RKO (cell line): ENCODE results near the gene SMCO2.
A peak's percentile ranks its signal among the peaks of the same experiment; 100 is the strongest.

ENCODE experiments used
- DNase-seq: peaks from one replicate; pipeline ENCODE4 v3.0.0-alpha.2; 2016; ENCODE audit warnings: low spot score

The SMCO2 gene

DNA sequence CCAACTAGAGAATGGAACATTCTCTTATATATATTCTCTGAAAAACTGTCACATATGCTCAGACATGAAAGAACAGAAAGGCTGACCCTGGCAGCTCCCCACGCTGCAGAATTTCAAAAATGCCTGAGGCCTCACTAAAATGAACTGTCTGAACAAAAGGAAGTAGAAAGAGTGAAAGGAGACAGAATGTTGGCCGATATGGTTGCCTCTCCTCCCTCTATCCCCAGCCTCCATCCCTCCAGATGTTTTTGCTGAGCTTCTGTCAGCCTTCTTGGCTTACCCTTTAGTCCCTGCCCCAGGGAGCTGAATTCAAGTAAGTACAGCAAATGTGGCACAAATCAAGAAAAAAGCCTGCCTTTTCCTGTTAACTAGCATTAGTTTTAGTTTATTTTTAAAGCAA lies 6.9 kb downstream of the SMCO2 start:
- no peak for DNase-seq

DNA sequence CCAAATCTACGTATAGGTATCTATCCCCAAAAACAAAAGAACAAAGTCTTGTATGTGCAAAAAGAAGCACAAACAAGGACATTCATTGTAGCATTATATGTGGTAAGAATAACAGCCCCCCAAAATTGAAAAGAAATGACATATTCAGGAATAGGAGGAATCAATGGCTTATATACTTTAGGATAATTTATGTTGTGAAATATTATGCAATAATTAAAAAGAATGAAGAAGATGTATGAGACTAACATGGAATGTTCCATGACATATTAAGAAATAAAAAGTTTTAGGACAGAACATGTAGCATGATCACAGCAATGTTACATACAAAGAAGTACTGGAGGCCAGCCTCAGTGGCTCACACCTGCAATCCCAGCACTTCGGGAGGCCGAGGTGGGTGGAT lies 9.1 kb downstream of the SMCO2 start:
- no peak for DNase-seq

DNA sequence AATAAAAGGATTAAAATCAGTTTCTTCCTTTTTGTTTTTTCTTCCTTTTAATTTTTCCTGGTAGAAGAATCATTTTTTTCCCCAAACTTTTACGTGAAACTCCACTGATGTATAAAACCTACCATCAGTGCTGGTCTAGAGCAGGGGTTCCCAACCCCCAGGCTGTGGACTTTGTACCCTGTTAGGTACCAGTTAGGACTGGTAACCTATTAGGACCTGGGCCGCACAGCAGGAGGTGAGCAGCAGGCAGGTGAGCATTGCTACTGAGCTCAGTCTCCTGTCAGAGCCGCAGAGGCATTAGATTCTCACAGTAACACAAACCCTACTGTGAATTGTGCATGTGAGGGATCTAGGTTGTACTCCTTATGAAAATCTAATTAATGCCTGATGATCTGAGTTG lies 10.1 kb downstream of the SMCO2 start:
- DNase-seq: no peak

DNA sequence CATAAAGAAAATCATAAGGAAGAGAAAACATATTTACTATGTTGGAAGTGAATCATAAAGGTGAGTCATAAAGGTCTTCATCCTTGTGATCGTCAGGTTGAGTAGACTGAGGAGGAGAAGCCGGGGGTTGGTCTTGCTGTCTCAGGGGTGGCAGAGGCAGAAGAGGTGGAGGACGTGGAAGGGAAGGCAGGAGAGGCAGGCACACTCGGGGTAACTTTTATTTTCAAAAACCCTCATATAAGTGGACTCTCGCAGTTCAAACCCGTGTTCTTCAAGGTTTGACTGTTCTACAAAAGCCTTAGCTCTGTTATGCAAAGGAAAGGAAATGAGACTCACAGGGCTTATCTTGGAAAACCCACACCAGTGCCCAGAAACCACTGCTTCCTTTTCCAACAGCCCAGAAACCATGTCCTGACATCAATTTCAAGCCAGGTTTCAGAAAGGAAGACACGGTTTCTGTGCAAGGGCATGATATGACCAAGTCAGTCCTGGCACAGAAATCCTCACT lies 14.0 kb downstream of the SMCO2 start:
- peak; percentile 20 for DNase-seq

DNA sequence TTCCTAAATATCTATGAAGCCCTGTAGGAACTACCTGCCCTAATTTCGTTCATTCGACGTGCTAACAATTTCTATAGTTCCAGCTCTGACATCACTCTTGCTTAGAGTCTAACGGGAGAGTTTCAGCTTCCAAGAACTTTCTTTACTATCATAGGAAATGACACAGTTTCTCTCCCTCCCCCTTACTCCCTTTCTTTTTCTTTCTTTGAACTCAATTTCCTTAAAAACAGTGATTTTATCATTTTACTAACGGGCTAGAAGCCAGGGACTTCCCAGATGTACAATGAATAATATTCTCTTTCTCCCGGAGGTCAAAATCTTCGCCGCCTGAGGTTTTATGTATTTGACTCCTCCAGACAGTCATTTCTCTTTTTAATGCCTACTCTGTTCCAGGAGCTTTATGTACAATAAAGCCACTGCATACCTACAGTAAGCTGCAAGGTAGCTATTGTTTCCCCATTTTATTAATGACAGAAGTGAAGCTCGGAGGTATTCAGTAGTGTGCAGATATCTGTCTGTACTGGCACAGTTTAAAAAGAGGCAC lies 15.7 kb downstream of the SMCO2 start:
- DNase-seq: no peak

DNA sequence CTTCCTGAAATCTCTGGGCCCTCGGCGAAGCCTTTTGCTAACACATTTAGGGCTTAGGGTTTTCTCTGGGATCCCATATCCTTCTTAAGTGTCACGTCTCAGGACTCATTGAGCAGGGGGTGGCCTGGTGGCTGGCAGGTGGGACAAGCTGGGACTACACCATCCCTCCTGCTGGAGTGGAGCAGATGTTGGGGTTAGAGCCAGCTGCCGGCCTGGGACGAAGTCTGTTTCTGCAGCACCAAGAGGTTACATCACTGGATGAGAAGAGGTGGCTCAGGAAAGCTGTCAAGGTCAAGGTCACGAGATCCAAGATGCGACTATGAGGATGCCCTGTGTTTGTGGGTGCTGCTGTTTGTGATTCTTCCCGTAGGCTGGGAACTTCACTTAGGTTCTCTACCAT lies 16.3 kb downstream of the SMCO2 start:
- DNase-seq: no peak

DNA sequence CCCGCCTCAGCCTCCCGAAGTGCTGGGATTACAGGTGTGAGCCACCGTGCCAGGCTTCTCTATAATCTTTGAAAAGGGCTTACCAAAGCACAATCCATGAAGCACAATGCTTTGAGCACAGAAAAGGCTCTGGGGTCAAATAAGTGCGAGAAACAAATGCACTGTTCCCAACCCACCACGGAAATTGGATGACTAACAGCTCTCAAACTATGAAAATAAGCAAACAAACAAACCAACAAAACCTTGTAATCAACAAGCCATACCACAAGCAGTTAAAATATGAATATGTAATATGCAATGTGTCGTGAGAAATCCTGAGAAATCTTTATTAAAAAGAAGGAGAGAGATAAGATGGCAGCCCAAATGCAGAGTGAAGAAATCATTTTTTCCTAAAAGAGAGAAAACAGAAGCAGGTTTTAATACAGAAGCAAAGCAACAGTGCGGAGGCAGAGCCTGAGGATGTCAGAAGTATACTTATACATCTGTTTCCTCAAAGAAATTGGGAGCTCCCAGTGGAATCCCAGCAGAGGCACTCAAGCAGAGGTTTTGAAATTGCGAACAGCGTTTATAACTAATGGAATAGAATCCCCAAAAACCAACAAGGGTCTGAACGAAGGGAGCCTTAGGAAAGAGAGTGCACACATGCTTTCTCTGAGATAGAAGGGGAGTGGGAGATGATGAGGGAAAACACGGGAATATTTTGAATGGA lies 17.1 kb downstream of the SMCO2 start:
- DNase-seq: no peak

DNA sequence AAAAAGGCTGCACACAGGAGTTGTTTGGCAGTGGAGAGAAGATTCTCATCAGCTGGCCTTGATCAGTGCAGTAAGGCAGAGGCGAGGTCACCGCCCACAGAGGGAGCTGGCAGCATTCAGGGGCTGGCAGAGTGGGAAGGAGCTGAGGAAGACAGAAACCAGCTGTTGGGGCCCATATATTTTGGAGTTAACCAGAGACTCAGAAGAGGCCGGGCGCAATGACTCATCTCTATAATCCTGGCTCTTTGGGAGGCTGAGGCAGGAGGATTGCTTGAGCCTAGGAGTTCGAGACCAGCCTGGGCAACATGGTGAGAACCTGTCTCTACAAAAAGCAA lies 17.7 kb downstream of the SMCO2 start:
- DNase-seq: no peak

DNA sequence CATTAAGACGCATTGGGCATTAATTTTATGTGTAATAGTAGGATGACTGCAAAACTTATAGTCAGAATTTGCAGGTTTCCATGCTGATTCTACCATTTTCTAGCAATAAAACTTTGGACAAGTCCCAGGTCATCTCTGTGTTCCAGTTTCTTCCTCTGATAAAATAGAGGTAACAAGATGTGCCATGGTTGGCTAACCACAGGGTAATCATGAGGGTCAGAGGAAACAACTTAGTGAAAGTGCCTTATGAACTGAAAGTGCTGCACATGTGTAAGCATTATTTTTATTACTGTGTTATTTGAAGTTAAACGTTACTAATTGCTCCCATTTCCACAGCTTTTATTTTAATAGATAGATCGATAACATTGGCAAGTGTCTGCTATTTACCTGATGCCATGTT lies 21.1 kb downstream of the SMCO2 start:
- no peak for DNase-seq

DNA sequence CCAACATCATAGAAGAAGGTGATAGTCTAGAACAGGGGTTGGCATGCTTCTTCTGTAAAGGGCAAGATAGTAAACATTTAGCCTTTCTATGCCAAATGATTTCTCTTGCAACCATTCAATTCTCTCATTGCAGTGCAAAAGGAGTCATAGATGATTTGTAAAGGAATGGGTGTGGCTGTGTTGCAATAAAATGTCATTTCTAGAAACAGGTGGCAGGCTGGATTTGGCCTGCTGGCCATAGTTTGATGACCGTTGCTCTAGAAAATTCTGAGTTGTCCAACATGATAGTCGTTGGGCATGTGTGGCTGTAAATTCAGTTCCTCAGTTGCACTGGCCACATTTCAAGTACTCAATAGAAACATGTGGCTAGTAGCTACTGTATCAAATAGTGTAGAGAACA lies 21.7 kb downstream of the SMCO2 start:
- no peak for DNase-seq

DNA sequence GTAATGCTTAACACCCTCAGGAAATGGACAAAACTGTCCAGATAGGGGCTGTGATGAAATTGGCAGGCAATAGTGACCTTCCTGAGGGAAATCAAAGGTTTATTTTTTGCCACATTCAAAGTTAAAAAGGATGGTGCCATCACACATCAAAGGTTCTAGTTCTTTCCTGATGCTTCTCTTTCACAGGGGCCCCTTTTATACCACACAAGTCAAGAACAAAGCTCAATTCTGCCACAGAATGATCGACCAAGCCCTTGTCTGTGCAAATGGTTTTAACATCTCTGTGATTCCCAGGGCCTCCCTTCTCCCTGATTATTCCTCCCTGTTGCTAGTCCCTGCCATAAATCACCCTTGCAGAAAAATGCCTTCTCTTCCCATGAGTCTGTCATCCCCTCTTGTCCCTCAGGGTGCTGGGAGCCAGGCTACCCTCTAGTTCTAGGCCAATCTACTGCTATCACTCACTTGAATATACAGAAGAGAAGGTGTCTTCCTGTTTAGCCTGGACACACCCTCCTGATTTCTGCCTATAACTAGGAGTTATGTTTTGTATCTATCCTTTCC lies 22.7 kb downstream of the SMCO2 start:
- no peak for DNase-seq

DNA sequence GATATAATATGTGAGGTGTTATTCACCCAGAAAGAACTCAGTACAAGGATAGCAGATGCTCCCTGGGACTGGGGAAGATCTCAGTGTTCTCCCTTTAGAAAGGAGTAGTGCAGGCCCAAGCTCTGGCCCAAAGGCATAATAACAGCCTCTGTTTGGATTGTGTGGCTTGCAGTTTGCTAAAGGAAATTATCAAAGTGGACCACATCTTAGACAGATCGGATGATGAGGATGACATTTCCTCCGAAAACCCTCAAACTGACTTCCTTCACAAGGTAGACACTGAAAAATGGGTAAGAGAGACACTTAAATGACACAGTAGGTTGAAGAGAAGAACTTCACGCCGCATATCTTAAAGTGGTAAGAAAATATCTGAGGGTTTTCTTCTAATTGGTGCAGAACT lies 26.1 kb downstream of the SMCO2 start:
- DNase-seq: no peak

DNA sequence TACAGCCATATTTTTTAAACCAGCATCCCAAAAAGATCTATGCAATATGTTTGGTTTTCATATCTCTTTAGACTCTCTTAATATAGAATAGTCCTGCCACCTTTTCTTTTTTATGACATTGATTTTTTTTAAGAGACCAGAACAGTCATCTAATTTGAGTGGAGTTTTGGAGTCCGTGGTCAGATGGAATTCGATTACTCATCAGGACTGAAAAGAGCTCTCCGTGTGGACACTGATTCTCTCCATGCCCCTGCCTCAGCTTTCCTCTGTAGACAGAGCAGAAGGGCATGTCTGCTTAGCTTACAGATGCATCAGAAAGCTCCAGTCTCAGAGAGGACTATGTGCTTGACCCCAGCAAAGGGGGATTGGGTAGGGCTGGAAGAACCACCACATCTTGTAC lies 27.8 kb downstream of the SMCO2 start:
- peak; percentile 59 for DNase-seq

DNA sequence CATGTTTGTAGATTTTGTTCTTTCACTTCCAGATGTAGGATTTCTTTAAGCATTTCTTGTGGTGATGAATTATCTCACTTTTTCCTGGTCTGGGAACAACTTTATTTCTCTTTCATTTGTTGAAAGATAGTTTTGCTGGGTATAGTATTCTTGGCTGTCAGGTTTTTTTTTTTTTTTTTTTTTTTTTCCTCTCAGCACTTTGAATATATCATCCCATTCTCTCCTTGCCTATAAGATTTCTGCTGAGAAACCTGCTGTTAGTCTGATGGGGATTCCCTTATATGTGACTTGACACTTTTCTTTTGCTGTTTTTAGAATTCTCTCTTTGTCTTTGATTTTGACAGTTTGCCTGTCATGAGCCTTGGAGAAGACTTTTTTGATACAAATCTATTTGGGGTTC lies 30.5 kb downstream of the SMCO2 start:
- no peak for DNase-seq

DNA sequence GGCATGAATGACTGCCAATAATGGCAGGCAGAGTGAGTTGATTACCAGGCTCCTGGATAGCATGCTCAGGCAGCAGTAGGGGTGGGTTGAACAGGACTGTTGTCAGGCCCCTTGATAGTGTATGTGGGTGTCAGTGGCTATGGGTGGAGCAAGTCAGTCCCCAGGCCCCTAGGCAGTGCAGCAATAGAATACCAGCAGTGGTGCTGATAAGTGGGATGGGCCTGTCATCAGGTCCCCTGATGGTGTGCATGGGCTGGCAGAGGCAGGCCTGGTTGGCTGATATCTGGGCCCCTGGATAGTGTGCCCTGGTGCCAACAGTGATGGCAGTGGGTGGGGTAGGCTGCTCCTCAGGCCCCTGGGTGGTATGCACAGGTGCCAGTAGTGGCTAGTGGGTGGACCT lies 32.4 kb downstream of the SMCO2 start:
- no peak for DNase-seq

DNA sequence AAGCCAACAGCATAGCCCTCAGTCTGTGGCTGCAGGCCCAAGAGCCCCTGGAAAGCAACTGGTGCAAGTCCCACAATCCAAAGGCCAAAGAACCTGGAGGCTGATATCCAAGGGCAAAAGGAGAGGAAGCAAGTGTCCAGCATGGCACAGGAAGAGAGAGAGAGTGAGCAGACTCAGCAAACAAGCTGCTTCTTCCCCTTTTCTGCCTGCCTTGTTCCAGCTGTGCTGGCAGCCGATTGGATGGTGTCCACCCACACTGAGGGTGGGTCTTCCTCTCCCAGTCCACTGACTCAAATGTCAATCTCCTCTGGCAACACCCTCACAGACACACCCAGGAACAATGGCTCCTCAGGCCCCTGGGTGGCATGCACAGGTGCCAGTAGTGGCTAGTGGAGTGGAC lies 33.5 kb downstream of the SMCO2 start:
- no peak for DNase-seq

DNA sequence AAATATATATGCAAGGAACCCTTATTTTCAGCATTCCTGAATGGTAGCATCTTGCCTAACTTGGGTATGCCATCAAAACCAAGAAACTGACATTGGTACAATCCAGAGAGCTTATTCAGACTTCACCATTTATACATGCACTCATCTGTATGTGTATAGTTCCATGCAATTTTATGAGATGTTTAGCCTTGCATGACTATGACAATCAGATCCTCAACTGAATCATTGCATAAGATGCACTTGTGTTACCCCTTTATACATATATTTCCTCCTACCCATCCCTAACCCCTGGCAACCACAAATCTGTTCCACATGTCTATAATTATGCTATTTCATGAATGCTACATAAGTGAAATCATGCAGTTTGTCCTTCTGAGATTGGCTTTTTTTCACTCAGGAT lies 40.4 kb downstream of the SMCO2 start:
- no peak for DNase-seq

DNA sequence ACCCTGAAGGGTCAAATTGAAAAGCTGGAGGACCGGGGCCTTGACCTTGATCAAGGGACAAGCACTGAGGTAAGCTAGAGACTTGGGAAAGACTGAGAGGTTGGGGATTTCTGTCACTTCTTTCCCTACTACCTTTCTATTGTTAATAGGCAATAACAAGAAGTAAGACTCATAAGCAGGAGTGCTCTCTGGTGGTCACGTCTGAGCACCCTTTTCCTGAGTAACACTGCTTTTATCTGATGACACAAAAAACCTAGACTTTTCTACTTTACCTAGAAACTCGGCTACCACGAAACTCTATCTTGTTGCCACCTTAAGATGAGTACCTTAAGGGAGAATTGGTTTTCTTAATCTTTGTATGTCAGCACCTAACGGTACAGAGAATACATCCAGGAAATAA lies 41.9 kb downstream of the SMCO2 start:
- no peak for DNase-seq

DNA sequence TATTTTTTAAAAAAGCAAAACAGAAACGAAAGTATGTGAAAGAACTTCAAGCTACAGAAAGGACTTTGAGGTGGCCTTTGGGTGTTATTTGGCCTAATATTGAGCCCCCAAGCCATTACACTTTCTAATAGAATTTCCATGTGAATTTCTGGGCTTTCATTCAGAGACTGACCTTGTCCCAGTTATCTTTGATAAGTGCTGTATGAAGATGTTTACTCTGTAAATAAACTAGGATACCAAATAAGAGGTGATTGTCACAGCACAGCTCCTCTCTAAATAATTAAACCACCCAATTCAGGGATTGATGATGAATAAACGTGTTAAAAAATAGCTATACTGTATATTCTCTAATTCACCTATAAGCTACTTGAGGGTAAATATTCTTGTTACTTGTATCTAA lies 44.7 kb downstream of the SMCO2 start:
- no peak for DNase-seq

DNA sequence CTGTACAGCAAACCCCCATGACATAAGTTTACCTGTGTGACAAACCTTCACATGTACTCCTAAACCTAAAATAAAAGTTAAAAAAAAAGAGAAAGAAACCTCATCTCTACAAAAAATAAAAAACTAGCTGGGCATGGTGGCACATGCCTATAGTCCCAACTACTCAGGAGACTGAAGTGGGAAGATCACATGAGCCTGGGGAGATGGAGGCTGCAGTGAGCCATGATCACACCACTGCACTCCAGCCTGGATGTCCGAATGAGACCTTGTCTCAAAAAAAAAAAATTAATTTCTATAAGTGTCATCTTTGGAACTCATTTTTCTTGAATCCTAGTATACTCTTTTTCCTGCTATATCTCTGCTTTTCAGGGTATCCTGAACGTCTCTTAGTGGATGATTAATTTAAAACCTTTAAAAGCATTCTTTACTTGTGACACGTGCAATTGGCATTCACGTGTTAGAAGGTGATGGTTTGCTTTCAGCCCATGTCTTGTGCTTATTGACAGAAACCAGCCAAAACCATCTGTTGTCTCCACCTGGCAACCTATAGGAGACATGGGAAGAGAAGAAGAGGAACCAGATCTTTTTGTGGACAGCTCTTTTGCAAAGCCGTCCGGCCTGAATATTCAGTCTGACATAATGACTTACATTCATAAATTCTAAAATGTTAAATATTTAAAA lies 46.9 kb downstream of the SMCO2 start:
- peak; percentile 9 for DNase-seq

DNA sequence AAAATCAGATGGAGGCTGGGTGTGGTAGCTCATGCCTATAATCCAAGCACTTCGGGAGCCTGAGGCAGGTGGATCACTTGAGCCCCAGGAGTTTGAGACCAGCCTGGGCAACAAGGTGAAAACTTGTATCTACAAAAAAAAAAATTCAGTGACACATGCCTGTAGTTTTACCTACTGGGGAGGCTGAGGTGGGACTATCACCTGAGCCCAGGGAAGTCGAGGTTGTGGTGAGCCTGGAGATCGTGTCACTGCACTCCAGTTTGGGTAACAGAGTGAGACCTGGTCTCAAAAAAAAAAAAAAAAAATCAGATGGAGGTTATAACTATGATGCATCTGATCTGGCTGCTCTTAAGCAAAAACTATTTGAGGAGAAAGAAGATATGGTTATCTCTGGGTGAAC lies 50.9 kb downstream of the SMCO2 start:
- DNase-seq: no peak

DNA sequence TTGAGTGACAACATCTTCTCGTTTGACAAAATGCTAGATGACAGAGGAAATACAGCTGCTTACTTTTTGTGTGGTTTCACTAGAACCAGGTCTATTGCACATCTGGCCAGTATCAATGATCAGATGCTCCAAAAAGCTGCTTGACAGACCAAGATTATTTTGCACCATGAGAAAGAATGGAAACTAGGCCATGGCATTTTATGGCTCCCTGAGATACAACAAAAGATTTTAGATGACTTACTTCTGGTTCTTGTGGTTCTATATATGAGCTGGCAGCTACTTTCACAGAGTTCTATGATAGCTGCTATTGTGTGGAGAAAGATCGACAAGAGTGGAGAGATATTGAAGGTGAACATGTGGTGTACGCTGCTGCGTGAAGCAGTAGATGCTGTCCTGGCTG lies 51.6 kb downstream of the SMCO2 start:
- no peak for DNase-seq

DNA sequence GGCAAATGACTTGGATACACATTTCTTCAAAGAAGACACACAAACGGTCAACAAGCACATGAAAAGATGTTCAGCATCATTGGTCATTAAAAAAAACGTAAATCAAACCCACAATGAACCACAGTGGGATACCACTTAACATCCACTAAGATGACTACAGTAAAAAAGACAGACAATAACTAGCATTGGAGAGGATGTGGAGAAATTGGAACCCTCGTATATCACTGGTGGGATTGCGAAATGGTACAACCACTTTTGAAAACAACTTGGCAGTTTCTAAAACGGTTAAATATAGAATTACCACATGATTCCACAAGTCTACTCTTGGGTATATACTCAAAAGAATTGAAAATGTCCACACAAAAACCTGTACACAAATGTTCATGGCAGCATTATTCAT lies 52.2 kb downstream of the SMCO2 start:
- no peak for DNase-seq

DNA sequence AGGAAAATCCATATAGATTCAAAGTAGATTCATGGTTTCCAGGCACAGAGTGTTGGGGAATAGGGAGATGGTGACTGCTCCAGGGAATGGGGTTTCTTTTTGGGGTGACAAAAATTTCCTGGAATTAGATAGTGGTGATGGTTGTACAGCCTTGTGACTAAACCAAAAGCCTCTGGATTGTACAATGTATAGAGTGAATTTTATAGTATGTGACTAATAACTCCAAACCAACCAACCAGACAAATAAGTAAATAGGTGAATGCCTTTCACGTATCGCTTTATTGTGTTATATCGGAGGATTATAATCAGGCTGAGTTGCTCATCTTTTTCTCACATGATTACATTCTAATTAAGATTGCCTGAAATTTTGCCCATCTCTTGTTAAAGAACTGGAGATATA lies 52.8 kb downstream of the SMCO2 start:
- DNase-seq: no peak
